ENCODE data around the gene HOXA3.

GRCh38 chr7:27119412-27119911, 32.9 kb downstream of the HOXA3 start:
- no peak for TF ChIP-seq CTCF (IDR thresholded peaks at IDR 0.05)
- no peak for TF ChIP-seq POLR2A (IDR thresholded peaks at IDR 0.05; ENCODE audit: low read depth)
- peak in 1 of 2 donors; percentile 52 for TF ChIP-seq POLR2AphosphoS5 (IDR thresholded peaks at IDR 0.05)
- TF ChIP-seq EP300 (IDR thresholded peaks at IDR 0.05) = no peak

Measured in esophagus muscularis mucosa (tissue), 4 donors.